ENCODE measurements around the gene TANGO2. TPM values are rescaled to one million over a fixed set of nuclear protein-coding genes. Genes with fewer than 3 reads are reported as not detected.

The TANGO2 gene
- 29.2 and 37.5 TPM in 2 replicates for total RNA-seq

GRCh38 chr22:20020533-20021195 is at the start of gene TANGO2:
TANGO2 (plus strand) TSS chr22:20021110; CDS start chr22:20036799, 15,689 bp downstream.

GRCh38 chr22:20016734-20017621 is 3.9 kb upstream of the TANGO2 start, which contains the start of gene ARVCF:
ARVCF (minus strand) TSS chr22:20016823; CDS start chr22:19990794, 26,029 bp downstream.

GRCh38 chr22:20079745-20080444 is 59.0 kb downstream of the TANGO2 start, which contains the start of gene DGCR8:
DGCR8 (plus strand) TSS chr22:20080241; CDS start chr22:20085964, 5,723 bp downstream.

GRCh38 chr22:20115691-20116375 is 94.9 kb downstream of the TANGO2 start, which contains the start of gene RANBP1:
RANBP1 (plus strand) TSS chr22:20116104; CDS start chr22:20116185, 81 bp downstream.

Other genes with a start within 250 kb of the TANGO2 start
- gene GNB1L, start 166.2 kb upstream of the TANGO2 start, total RNA-seq: 10.6 and 11.7 TPM in 2 replicates
- gene RTL10, start 166.2 kb upstream of the TANGO2 start, total RNA-seq: 20.7 and 23.7 TPM in 2 replicates
- gene COMT, start 79.3 kb upstream of the TANGO2 start, total RNA-seq: 415 and 461 TPM in 2 replicates
- gene TXNRD2, start 79.3 kb upstream of the TANGO2 start, total RNA-seq: 83.2 and 83.9 TPM in 2 replicates
- gene ARVCF, start 4.3 kb upstream of the TANGO2 start, total RNA-seq: 91.8 and 101 TPM in 2 replicates
- gene DGCR8, start 59.1 kb downstream of the TANGO2 start, total RNA-seq: 18.3 and 19.0 TPM in 2 replicates
- 521 and 558 TPM in 2 replicates for gene RANBP1, start 95.0 kb downstream of the TANGO2 start, total RNA-seq
- 42.1 and 43.6 TPM in 2 replicates for gene TRMT2A, start 96.1 kb downstream of the TANGO2 start, total RNA-seq
- gene ZDHHC8, start 110.7 kb downstream of the TANGO2 start, total RNA-seq: 32.4 and 32.6 TPM in 2 replicates
- gene CCDC188, start 129.9 kb downstream of the TANGO2 start, total RNA-seq: 3.0 and 8.3 TPM in 2 replicates
- gene RTN4R, start 247.2 kb downstream of the TANGO2 start, total RNA-seq: 0.69 and 1.4 TPM in 2 replicates

Measured in mammary microvascular endothelial cell (primary cell).